ENCODE data around the gene KLHDC3.

GRCh38 chr6:43012364-43012763 is 1.7 kb upstream of the KLHDC3 start:
- TF ChIP-seq POLR2A (IDR thresholded peaks at IDR 0.05): no peak
- TF ChIP-seq EP300 (IDR thresholded peaks at IDR 0.05): no peak
- TF ChIP-seq CTCF (IDR thresholded peaks at IDR 0.05): no peak

Data from ovary (tissue), 3 donors.